Measurements from ENCODE around the gene RCVRN.
A peak's percentile ranks its signal among the peaks of the same experiment; 100 is the strongest.
"Not testable (repeated sequence)": the region's sequence is repeated elsewhere in the genome, so short reads cannot be mapped to it uniquely, and the experiment has no call there.

Gene RCVRN

GRCh38 chr17:9921216-9921615 is 16.1 kb upstream of the RCVRN start:
- not testable (repeated sequence) for DNase-seq

- no peak for DNase-seq
These were observed 13.8 kb upstream of the RCVRN start for GRCh38 chr17:9918804-9919352.

- no peak for DNase-seq
These were observed 13.3 kb upstream of the RCVRN start for GRCh38 chr17:9918352-9918751.

- no peak for DNase-seq
These were observed 12.7 kb upstream of the RCVRN start for GRCh38 chr17:9917801-9918200.

- DNase-seq, result no peak
These were observed 12.1 kb upstream of the RCVRN start for GRCh38 chr17:9917131-9917530.

- DNase-seq, result no peak
These were observed 11.0 kb upstream of the RCVRN start for GRCh38 chr17:9916108-9916507.

- no peak for DNase-seq
These were observed 8.4 kb upstream of the RCVRN start for GRCh38 chr17:9913476-9913875.

- no peak for DNase-seq
These were observed 7.3 kb upstream of the RCVRN start for GRCh38 chr17:9912121-9913099.

- no peak for DNase-seq
These were observed 6.0 kb upstream of the RCVRN start for GRCh38 chr17:9911089-9911488.

GRCh38 chr17:9908649-9909042 is 3.6 kb upstream of the RCVRN start:
- no peak for DNase-seq

GRCh38 chr17:9907883-9908648 is 3.0 kb upstream of the RCVRN start:
- no peak for DNase-seq

- no peak for DNase-seq
These were observed 2.1 kb upstream of the RCVRN start for GRCh38 chr17:9907131-9907530.

- no peak for DNase-seq
These were observed 1.5 kb upstream of the RCVRN start for GRCh38 chr17:9906616-9907015.

- DNase-seq, result peak; percentile 59
These were observed 831 bp upstream of the RCVRN start for GRCh38 chr17:9905902-9906301.

- DNase-seq, result no peak
These were observed 594 bp downstream of the RCVRN start for GRCh38 chr17:9904277-9905077.

GRCh38 chr17:9902120-9902519 is 3.0 kb downstream of the RCVRN start:
- DNase-seq, result no peak

GRCh38 chr17:9900784-9901183 is 4.3 kb downstream of the RCVRN start:
- DNase-seq, result no peak

GRCh38 chr17:9900044-9900594 is 5.0 kb downstream of the RCVRN start:
- no peak for DNase-seq

- no peak for DNase-seq
These were observed 5.6 kb downstream of the RCVRN start for GRCh38 chr17:9899280-9900043.

GRCh38 chr17:9898812-9899211 is 6.3 kb downstream of the RCVRN start:
- DNase-seq, result no peak

- no peak for DNase-seq
These were observed 7.6 kb downstream of the RCVRN start for GRCh38 chr17:9897372-9897968.

All from activated CD4-positive, alpha-beta T cell treated with anti-CD3 and anti-CD28 coated beads for 48 hours (primary cell).